ENCODE measurements around the gene P2RY11. TPM values are rescaled to one million over a fixed set of nuclear protein-coding genes. Genes with fewer than 3 reads are reported as not detected.

Gene P2RY11
- total RNA-seq, 2 donors from 2014 or later: 7.6 to 16.7 TPM

- no peaks in the 10 kb centered on the region for H3K9me3 ChIP-seq
- no peak overlapping the region for H3K9ac ChIP-seq (ENCODE audit: low read depth in 2 of 2, low read length in 2 of 2)
- peak overlapping the region; percentile 2 for H3K4me3 ChIP-seq
- H3K4me1 ChIP-seq: no peaks in the 10 kb centered on the region
- no peaks in the 10 kb centered on the region for H3K27me3 ChIP-seq
- H3K27ac ChIP-seq: no peak overlapping the region
- no peak for TF ChIP-seq CTCF (IDR thresholded peaks at IDR 0.05)
- DNase-seq: no peak
- intact Hi-C loops (cut with DNase I): no loop called here
- H3K36me3 ChIP-seq: no peaks in the 10 kb centered on the region
These were observed 15.9 kb upstream of the P2RY11 start for GRCh38 chr19:10095622-10095947.

- intact Hi-C loops (cut with DNase I): no loop called here
- peak; percentile 88 for DNase-seq
- H3K4me3 ChIP-seq: peak overlapping the region; percentile 42
- peak overlapping the region; percentile 57 for H3K27ac ChIP-seq
- TF ChIP-seq CTCF (IDR thresholded peaks at IDR 0.05): no peak
- no peaks in the 10 kb centered on the region for H3K27me3 ChIP-seq
- no peaks in the 10 kb centered on the region for H3K4me1 ChIP-seq
- no peaks in the 10 kb centered on the region for H3K36me3 ChIP-seq
- H3K9ac ChIP-seq (ENCODE audit: low read depth in 2 of 2, low read length in 2 of 2): peak overlapping the region; percentile 51 to 78
- no peaks in the 10 kb centered on the region for H3K9me3 ChIP-seq
These were observed 15.4 kb upstream of the P2RY11 start for GRCh38 chr19:10095948-10096614.

- no peaks in the 10 kb centered on the region for H3K27me3 ChIP-seq
- H3K36me3 ChIP-seq: no peaks in the 10 kb centered on the region
- no peak for TF ChIP-seq CTCF (IDR thresholded peaks at IDR 0.05)
- DNase-seq: peak; percentile 53
- H3K4me3 ChIP-seq: peak overlapping the region; percentile 42
- H3K9me3 ChIP-seq: no peaks in the 10 kb centered on the region
- peak overlapping the region; percentile 57 for H3K27ac ChIP-seq
- H3K4me1 ChIP-seq: no peaks in the 10 kb centered on the region
- H3K9ac ChIP-seq (ENCODE audit: low read depth in 2 of 2, low read length in 2 of 2): peak overlapping the region; percentile 51 to 78
- intact Hi-C loops (cut with DNase I): no loop called here
These were observed 14.9 kb upstream of the P2RY11 start for GRCh38 chr19:10096615-10096963.

- H3K27ac ChIP-seq: no peak overlapping the region
- H3K36me3 ChIP-seq: no peaks in the 10 kb centered on the region
- DNase-seq: no peak
- no peaks in the 10 kb centered on the region for H3K4me1 ChIP-seq
- no peaks in the 10 kb centered on the region for H3K27me3 ChIP-seq
- intact Hi-C loops (cut with DNase I): no loop called here
- no peak overlapping the region for H3K4me3 ChIP-seq
- no peaks in the 10 kb centered on the region for H3K9me3 ChIP-seq
- peak overlapping the region in 1 of 2 donors; percentile 19 for H3K9ac ChIP-seq (ENCODE audit: low read depth in 2 of 2, low read length in 2 of 2)
- TF ChIP-seq CTCF (IDR thresholded peaks at IDR 0.05): no peak
These were observed 11.2 kb upstream of the P2RY11 start for GRCh38 chr19:10100163-10100785.

GRCh38 chr19:10102787-10103236, 8.7 kb upstream of the P2RY11 start:
- Histone ChIP-seq H3K27me3 (no peaks in the 10 kb centered on the region), H3K4me3 (no peak overlapping the region), H3K27ac (no peak overlapping the region), H3K9me3 (no peaks in the 10 kb centered on the region), H3K36me3 (peaks cover 3% of the 10 kb centered on the region), H3K4me1 (peaks cover 5% of the 10 kb centered on the region), H3K9ac (ENCODE audit: low read depth in 2 of 2, low read length in 2 of 2) (peak overlapping the region in 1 of 2 donors; percentile 27)
- intact Hi-C loops (cut with DNase I): no loop called here
- TF ChIP-seq CTCF (IDR thresholded peaks at IDR 0.05): no peak
- no peak for DNase-seq
